OCI-LY7 (cell line): ENCODE results near the gene PPP1R12C.

Experiments used
- CTCF ChIP-seq: fragments of 200-600 bp; sonication (generic); conservative IDR thresholded peaks from 2 replicates; pipeline ENCODE4 v1.5.1; 2014; ENCODE audit warnings: mild to moderate bottlenecking, antibody characterized with exemption, low read length, moderate library complexity, mixed read lengths
- EZH2phosphoT487 ChIP-seq: fragments of 200-600 bp; sonication (generic); IDR thresholded peaks from 2 replicates; pipeline ENCODE4 v1.6.1; 2018; ENCODE audit warnings: low read depth, borderline replicate concordance, mild to moderate bottlenecking, mixed run types, antibody characterized with exemption, low read length, moderate library complexity, mixed read lengths

DNA sequence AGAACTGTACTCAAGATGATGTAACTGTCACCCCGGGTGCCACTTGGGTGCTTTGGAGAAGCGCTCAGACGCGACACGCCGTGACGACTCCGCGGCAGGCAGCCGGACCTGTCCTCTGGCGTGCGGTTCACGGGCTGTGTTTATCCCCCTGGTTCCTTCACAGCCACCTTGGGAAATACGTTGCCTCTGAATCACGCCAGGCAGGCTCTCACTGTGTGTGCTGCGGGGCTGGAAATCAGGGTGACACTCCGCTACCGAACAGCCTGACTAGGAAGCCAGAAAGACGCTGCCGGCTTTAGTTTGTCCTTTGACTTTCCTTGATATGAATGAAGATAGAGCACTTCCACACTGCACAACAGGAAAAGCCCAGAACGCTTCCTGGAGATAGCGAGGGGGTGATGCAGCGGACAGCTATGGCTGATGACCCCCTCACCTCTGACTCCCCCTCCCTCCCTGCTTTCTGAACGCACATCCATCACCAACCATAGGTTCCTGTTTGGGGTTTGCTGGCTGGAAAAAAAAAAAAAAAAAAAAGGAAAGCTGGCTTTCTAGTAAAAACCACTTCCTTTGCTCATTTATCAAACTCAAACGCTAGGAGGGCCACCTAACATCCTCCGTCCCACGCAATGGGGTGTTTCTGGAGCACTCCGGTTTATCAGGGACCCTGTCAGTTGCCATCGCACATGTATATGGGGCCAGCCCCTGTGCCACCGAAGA lies 75.7 kb downstream of the PPP1R12C start:
- TF ChIP-seq CTCF, result no peak
- no peak for TF ChIP-seq EZH2phosphoT487
